HuH-7.5 (cell line): ENCODE data around the gene FTSJ3.

Experiments used
- DNase-seq: peaks from one replicate; pipeline ENCODE4 v3.0.0; 2011; ENCODE audit warnings: low spot score

Gene FTSJ3

DNA sequence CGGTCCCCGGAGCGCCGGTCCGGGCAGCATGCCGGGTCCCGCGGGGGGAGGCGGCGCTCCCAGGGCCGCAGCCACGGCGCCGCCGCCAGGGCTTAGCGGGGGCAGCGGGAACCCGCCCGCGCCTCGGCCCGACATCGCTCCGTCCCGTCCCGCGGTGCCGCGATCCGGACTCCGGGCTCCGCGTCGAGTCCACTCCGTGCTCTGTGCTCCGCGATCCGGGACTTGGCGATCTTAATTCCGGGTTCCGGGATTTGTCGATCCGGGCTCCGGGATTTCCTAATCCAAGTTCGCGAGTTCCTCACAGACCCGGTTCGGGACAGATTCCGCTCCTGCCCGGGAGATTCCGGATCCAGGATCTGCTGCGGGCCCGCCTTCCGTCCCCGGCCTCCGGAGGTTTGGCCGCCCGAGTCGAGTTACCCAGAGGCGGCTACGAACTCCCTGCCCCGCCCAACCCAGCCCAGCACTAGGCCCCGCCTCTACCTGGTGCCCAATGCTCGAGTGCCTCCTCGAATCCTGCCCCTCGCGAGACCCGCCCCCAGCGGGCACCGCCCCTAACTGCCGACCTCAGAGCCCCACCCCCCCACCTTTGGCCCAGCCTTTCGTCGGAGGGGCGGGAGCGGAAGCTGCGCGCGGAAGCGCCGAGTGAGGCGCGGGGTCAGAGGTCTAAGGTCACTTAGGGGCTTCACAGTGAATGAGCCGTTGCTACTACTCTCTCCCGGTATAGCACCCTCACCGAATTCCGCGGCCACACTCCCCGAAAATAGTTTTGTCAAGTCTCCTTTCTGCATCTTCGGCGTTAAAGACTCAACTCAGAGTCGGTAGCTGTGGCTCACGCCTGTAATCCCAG is 15.3 kb upstream of the FTSJ3 start, which contains the start of gene SMARCD2:
SMARCD2 (minus strand) TSS at position 146 of the 847 bp plus-strand sequence; CDS start at position 135, 11 bp downstream.
- DNase-seq, result peak; percentile 94

DNA sequence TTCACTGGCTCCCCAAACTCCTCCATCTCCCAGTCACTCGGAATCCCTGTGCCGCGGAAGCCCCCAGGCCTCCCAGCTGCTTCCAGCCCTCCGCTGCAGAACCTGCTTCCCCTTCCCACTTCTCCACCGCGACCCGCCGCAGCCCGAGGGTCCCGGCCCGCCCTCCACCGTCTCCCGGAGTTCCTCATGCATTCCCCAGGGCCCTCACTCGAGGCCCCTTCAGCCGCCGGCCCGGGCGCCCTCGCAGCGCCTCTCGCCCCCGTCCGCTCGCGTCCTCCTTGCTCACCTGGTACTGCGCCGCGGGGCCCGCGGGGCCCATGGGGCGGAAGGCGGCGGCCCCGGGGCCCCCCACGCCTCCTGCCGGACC is 14.7 kb upstream of the FTSJ3 start:
- DNase-seq, result peak; percentile 28

DNA sequence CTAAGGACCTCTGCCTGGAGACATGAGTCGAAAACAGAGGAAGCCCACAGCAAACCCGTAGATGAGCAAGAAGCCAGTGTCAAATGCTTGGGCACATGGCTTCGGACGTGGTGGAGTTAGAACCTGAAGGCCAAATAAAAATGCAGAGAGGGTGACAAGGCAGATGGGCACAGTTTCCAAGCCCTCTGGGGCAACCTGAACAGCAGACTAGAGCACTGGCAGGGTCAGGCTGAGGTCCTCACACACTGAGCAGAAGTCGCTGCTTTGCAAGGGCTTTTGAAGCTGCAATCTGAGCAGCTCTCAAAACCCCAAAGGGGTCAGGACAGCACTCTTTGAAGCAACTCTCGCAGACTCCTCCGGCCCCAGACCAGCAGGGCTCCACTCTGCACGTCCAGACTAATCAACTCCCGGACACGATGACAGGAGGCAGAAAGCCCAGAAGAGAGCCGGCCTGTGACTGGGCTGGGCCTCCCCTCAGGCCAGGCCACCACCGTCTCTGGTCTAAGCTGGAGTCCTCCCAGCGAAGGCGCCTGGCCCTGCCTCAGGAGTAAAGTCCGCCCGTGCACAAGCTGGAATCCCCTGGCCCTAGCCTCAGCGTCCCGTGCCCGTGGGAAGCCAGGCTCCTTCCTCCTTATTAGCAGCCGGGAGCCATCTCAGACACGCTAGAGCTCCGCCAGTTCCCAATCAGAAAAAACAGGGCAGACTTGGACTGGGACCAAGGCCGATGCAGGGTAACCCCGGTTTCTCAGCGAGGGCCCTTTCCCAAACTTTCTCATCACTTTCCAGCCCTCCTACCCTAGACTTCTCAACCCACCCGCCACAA is 14.1 kb upstream of the FTSJ3 start:
- peak; percentile 37 for DNase-seq

DNA sequence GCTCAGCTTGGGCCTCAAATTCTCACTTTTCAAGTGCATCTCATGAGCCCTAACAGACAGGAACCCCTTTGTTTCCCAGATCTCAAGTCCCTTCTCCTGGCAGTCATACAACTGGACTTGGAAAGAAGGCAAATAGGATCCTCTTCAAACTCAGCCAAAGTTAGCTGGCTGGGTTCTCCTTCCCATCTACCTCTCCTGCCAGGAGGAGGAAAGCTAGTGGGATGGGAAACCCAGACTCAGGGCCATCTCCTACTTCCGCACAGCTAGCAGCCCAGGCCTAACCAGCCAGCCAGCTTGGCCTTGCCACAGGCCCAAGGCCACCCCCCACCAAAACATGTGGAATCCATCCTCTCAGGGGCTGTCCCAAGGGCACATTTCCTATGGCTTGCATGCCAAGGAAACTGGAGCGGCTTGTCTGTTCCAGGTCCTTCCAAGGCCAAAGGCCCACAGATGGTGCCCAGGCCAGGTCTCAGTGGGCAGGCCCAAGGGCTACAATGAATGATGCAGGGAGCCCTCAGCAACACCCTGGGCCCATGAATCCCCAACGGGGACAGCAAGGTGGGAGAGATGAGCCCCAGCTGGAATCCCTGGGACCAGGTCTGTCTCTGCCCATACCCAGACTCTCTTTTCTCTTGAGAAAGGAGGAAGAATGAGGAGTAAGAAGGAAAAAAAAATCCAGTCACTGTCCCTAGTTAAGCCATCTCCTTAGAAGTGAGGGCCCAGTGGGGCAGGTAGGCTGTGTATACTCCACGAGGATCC is 13.3 kb upstream of the FTSJ3 start:
- DNase-seq, result no peak

DNA sequence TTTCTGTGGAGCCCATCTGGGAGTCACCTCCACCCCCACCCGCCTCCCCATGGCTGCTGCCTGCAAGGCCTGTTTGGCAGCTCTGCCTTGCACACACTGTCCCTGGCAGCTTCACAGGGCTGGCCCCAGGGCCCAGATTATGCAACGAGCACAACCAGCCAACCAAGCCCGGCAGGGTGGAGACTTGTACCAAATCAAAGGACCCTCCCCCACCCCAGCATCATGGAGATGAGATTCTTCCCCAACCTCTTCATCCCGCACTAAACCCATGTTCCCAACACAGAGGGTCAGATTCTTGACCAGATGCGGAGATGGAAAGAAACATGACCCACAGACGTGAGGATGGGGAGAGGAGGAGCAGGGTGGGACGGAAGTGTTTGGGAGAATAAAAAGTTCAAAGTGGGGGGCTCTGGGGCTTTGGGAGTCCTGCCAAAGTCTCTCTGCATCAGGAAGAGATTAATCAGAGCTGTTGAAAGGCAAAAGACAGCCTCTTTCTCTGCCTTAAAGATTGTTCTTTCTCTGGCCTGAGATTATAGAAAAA is 11.2 kb upstream of the FTSJ3 start:
- peak; percentile 42 for DNase-seq

DNA sequence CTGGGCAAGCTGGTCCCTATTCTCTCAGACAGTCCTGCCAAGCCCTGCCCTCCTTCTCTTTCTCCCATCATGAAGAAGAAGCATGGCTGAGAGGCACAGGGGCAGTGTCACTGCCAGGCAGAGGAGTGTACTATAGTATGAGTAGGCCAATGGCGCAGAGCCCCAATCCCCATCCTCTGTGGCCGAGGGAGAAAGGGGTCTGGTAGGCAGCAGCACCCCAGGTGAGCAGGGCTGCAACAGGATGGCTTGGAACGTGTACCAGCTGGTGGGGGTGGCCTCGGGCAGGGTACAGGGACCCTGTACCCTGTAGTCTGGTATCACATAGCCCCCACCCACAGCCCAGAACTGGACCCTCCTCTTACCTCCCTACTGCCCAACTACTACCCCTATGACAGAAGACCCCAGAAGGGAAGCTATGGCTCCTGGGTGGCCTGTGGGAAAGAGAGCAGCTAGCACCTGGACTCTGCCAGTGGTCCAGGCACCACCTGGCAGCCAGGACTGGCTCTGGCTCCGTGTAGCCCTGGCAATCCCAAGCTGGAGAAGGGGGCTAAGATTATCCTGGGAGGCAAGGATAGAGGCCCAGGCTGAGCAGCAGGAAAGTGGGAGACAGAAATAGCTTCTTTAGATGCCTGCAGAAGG is 10.6 kb upstream of the FTSJ3 start:
- no peak for DNase-seq

DNA sequence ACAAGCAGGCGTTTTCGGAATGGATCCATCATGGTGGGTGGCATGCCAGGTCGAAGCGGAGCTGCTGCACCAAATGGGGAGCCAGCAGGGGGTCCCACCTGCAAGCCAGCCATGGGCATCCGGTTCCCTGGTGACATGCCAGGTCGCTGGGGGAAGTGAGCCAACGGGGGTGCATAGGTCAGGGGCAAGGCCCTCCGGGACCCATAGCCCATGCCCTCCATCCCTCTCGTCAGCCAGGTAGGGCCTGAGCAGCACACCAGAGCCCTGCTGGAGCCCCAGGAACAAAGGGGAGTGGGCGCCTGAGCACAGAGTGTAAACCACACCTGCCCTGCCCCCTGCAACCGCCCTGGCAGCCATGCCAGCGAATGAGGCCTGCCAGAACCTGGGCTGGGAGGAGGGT is 10.0 kb upstream of the FTSJ3 start:
- no peak for DNase-seq

DNA sequence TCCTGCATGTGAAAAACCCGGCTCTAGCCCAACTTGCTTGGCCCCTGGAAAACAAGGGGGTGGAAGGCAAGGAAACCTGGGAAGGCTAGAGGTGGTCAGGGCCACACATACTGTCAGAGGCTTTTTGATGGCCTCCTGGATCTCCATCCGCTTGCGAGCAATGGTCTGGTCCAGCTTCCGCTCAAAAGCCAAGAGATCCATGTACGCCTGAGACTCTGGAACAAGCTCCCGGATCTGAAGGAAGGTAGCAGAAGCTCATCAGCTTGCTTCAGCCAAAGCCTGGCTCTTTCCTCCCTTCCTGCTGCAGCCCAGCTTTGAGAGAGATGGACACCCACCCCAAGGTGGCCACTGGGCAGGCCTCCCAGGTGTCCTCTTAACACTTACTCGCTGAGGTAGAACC is 9.3 kb upstream of the FTSJ3 start:
- no peak for DNase-seq

DNA sequence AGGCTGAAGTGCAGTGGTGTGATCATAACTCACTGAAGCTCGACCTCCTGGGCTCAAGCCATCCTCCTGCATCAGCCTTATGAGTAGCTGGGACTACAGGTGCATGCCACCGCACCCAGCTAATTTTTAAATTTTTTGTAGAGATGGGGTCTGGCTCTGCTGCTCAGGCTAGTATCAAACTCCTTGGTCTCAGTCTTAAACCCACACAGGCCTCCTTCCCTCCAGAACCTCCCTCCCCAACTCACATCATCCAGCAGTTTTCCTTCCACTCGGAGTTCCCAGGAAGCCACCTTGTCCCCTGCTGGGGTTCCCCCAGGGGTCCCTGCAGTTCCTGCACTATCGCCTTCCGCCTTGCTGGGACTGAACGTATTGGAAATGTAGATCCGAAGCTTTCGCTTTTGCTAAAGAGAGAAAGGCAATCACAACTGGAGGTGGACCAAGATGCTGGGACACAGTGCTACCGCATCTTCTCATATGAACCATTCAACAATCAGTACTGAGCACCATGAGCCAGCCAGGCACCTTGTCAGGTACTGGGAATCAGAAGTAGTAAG is 7.8 kb upstream of the FTSJ3 start:
- DNase-seq, result no peak

DNA sequence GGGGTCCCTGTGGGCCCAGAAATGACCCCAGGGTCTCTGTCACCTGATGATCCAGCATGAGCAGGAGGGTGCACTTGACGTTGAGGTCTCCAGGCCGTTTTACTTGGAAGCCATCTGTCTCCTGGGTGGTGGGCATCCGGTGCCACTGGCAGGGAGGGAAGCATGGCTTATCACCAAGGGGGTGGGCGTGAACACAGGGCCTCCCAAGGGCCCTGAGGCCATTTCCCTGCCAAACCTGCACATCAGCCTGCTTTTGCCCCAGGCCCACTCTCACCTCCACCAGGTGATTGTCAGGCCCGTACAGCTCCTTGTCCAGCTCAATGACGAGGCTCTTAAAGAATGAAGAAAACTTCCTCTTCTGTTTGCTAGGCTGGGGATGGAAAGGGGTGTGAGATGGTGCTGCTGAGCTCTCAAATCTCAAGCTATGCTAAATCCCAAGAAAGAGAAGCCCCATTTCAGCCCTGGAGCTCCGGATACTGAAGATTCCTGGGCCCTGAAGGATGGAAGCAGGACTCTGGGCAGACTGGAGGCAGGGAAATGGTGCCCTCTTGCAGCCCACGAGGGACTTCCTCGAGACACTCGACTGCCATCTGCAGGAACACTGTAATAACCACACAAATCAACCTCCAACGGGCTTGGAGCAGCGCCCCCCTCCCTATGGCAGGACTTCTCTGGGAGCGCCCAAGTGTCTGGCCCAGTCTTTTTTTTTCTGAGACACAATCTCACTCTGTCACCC is 7.1 kb upstream of the FTSJ3 start:
- peak; percentile 28 for DNase-seq

DNA sequence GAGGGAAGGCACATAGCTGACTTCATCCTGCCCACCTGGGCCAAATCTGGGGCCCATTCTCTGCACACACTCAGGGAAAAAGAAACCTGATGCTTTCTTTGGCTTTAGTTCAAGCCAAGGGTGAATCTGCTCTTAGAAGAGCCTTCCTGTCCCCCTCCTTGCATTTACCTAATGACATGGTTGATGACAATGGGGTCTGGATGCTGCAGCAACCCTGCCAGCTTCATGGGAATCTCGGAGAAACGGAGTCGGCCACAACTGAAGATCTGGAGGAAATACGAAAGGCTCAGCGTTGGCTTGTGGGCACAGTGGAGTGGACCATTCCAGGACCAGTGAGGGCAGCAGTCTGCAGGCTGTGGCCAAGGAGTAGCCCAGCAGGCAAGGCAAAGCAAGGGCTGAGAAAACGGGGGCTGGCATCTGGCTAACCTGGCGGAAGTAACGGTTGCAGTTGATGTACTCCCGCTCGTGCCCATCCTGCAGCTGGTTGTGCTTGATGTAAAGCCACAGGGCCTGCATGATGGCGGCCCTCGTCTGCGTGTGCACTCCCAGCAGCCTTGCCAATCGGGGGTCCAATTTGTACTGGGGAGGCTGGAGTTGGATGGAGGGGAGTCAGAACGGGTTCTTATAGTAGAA is 6.4 kb upstream of the FTSJ3 start:
- DNase-seq, result no peak

DNA sequence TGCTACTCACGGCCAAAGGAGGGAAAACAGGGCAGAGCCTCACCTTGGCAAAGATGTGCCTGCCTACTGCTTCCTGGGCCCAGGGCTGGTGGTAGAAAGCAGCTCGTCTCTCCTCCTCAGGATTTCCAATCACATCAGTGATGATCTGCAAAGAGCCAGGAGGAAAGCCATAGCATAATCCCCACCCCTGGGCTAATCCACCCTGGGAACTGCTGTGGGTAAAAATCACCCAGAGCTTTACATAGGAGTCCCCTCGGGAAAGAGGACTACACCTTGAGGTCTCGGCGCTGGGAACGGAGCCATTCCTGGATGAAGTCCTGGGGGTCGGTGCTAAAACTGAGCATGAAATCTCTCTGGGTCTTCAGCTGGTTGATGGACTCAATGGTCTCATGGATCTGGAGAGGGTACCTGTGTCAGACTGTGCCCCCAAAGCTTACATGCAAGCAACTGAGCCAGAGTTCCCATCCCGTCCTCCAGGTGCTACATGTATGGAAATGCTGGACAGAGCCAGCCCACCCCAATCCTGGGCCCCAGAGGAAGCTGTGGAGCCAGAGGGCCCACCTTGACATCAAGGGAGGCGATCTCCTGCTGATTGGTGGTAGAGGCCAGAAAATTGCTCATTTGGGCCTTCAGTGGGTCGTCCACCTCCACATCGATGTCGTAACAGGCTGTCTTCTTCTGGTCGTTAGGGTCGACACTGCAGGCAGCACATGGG is 5.7 kb upstream of the FTSJ3 start:
- no peak for DNase-seq

DNA sequence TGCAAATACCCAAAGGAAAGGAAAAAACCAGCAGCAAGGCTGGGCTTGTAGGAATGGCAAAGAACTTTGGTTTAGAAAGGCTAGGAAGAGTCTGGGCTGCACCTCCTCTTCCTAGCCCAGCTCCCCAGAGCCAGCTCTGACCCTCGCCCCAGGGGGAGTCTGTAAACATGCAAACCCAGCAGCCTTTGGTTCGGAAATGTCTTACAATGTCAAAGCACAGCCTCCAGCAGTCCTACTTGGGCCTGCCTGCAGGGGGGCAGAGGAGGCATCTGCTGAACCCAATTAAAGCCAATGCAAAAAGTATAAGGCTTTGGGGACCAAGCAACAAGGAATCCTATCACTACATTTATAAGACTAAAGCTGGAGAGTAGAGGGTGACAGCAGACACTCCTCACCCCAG is 5.0 kb upstream of the FTSJ3 start:
- DNase-seq, result no peak

DNA sequence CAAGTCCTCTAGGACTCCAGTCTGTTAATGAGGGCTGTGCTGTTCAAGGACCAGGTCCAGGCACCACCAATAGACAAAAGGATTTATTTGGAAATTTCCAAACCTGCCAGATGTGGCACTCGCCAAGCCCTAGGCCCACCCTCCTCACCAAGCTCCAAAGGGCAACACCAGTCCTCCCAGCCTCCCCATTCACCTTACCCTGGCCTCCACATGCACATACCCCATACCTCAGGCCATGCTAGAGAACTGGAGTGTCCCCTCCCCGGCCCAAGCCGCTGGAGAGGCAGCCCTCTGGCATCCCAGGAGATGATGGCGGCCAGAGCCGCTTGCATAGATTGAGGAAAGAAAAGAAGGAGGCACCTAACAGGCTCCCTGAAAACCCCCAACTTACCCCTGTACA is 4.6 kb upstream of the FTSJ3 start:
- DNase-seq, result no peak

DNA sequence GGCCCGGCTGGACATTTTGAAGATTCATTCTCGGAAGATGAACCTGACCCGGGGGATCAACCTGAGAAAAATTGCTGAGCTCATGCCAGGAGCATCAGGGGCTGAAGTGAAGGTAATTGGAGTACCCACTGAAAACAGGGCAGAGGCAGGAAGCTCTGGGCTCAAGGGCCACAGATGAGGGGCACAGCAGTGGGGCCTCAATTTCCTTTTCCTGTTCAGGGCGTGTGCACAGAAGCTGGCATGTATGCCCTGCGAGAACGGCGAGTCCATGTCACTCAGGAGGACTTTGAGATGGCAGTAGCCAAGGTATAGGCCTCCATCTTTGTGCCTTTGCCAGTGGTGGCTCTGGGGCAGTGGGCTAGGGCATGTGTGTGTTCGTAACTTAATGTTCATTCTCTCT is 4.0 kb upstream of the FTSJ3 start:
- no peak for DNase-seq

DNA sequence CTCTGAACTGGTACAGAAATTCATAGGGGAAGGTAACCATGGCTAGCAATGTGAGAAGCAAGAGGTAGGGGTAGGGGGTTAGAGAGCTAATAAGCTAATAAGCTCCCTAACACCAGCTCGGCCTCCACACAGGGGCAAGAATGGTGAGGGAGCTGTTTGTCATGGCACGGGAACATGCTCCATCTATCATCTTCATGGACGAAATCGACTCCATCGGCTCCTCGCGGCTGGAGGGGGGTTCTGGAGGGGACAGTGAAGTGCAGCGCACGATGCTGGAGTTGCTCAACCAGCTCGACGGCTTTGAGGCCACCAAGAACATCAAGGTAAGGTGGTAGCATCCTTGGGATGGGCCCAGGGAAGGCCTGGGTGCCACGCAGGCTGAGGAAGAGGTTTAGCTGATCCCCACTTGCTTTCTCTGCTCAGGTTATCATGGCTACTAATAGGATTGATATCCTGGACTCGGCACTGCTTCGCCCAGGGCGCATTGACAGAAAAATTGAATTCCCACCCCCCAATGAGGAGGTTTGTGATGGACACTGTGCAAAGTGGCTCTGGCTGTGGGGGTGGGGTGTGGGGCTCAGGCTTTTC is 3.5 kb upstream of the FTSJ3 start:
- no peak for DNase-seq

DNA sequence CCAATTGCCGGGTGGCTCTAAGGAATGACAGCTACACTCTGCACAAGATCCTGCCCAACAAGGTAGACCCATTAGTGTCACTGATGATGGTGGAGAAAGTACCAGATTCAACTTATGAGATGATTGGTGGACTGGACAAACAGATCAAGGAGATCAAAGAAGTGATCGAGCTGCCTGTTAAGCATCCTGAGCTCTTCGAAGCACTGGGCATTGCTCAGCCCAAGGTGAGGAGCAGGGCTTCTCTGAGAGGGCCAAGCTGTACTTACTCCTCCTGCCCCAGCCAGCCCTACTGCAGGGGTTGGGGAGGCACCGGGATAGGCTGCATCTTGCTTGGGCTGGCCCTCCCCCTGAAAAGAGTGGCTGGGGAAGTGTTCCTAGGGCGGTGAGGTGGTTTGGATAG is 2.8 kb upstream of the FTSJ3 start:
- DNase-seq, result no peak

DNA sequence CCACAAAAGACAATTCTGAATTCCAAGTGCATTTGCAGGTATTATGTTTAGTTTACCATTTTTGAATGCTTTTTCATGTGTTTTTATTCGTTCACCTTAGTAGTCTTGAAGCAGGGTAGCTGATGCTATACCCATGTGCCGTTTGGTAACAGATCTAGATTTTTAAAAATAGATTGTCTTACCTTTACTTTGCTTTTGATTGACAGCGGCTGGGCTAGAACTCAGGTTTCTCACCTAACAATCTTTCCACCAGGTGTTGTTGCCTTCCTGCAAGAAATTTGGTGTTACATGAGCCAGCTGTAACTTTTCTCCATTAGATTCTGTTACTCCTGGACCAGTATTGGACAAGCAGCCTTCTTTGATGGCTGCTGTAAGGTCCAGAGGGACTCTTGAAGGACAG is 1.5 kb upstream of the FTSJ3 start:
- no peak for DNase-seq

DNA sequence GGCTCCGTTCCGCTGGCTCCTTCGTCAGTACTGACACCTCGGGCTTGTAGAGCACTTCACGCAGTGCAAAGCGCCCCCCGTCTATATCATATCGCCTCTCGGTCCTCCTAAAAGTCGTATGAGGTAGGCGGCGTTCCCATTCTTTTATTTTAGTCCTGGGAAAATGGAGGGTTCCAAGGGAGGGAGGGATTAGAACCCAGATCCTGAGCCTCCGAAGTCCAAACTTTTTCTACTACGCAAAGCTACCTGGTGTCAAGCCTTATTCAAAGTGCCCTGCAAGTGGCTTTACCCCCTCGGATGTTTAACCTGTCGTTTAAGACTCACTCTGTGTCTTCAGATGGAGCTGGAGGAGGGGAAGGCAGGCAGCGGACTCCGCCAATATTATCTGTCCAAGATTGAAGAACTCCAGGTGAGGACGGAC is 348 bp upstream of the FTSJ3 start:
- no peak for DNase-seq
